NCI-H82 (cell line): ENCODE measurements around the gene SEMA6B.

Experiments
- DNase-seq: peaks from one replicate; lab custom pipeline; 2025; lab: John Stamatoyannopoulos, UW

SEMA6B gene

DNA sequence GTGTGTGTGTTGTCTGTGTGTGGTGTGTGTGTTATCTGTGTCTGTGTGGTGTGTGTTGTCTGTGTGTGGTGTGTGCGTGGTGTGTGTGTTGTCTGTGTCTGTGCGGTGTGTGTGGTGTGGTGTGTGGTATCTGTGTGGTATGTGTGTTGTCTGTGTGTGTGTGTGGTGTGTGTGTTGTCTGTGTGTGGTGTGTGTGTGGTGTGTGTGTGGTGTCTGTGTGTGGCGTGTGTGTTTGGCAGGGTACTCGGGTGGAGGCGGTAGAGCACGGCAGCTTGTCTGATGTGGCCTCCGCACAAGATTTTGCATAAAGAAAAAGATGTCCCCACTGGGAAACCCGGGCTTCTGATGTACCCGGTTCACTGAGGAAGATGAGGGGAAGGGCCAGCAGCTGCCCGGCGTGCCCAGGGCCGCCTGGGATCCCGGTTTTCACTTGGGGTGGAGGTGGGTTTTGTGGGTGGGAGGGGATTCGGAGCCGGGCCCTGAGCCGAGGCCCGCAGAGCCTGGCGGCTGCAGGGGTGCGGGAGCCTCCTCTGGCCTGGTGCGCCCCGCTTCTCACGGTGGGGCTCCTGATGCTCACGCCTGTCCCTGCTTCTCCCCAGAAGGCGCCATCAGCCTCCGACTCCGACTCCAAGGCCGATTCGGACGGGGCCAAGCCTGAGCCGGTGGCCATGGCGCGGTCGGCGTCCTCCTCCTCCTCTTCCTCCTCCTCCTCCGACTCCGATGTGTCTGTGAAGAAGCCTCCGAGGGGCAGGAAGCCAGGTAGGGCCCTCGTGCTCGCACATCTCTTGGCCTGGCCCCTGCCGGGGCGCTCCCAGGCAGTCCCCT, 66.2 kb downstream of the SEMA6B start:
- DNase-seq: no peak
